Measurements from ENCODE around the gene P3H3. TPM values are rescaled to one million over a fixed set of nuclear protein-coding genes. Genes with fewer than 3 reads are reported as not detected.

P3H3 gene
- total and polyA plus RNA-seq, 2 experiments from 2014 or later: 16.4 to 38.2 TPM

- no peak for TF ChIP-seq ZNF462 (CRISPR knock-in tag; IDR thresholded peaks at IDR 0.05)
These were observed 17.2 kb downstream of the P3H3 start (continued) for GRCh38 chr12:6845395-6845794.

- Histone ChIP-seq H3K4me2 (no peak overlapping the region), H3K36me3 (ENCODE audit: insufficient read depth) (peaks cover 28% of the 10 kb centered on the region), H3K79me2 (replicated peaks; ENCODE audit: insufficient read depth) (peaks cover 16% of the 10 kb centered on the region), H3K27ac (ENCODE audit: low read depth) (no peak overlapping the region), H4K20me1 (replicated peaks; ENCODE audit: insufficient read depth) (no peaks in the 10 kb centered on the region; the same call in 1 of the 2 replicates), H3K9me2 (ENCODE audit: insufficient read depth) (no peaks in the 10 kb centered on the region), H3K27me3 (ENCODE audit: insufficient read depth) (no peaks in the 10 kb centered on the region), H3F3A (replicated peaks; ENCODE audit: low read depth) (0 out of 2 replicates have a peak, but pooled peaks cover 3% of the 10 kb centered on the region), H3K4me3 (no peak overlapping the region), H2AFZ (no peak overlapping the region), H3K4me1 (ENCODE audit: insufficient read depth) (peaks cover 5% of the 10 kb centered on the region; the same call in 1 of the 2 replicates)
- ATAC-seq: no peak
- peaks cover 25% of the 10 kb centered on the region for H3K27me3 Mint-ChIP-seq (ENCODE audit: insufficient read depth, low read depth, poor library complexity)
- no peak overlapping the region; the same call in 2 of the 3 replicates for H3K4me3 Mint-ChIP-seq
- H3K36me3 Mint-ChIP-seq (ENCODE audit: low read depth): peaks cover 71% of the 10 kb centered on the region
- TF ChIP-seq NANOG (IDR thresholded peaks at IDR 0.05; ENCODE audit: borderline replicate concordance): no peak
- TF ChIP-seq POLR2AphosphoS5 (IDR thresholded peaks at IDR 0.05; ENCODE audit: low read depth): no peak; the same call in 1 of the 2 replicates
- H3K27ac Mint-ChIP-seq: no peak overlapping the region
- no peak for DNase-seq (ENCODE audit: low spot score)
- peaks cover 5% of the 10 kb centered on the region; the same call in 2 of the 3 replicates for H3K4me1 Mint-ChIP-seq
- H3K9me3 Mint-ChIP-seq: no peaks in the 10 kb centered on the region
These were observed 18.2 kb downstream of the P3H3 start for GRCh38 chr12:6846316-6846869.

- Histone ChIP-seq H3K4me2 (no peak overlapping the region), H3K27me3 (ENCODE audit: insufficient read depth) (no peaks in the 10 kb centered on the region), H3K4me1 (ENCODE audit: insufficient read depth) (peaks cover 5% of the 10 kb centered on the region; the same call in 1 of the 2 replicates), H3F3A (replicated peaks; ENCODE audit: low read depth) (0 out of 2 replicates have a peak, but pooled peaks cover 3% of the 10 kb centered on the region), H3K27ac (ENCODE audit: low read depth) (no peak overlapping the region), H4K20me1 (replicated peaks; ENCODE audit: insufficient read depth) (no peaks in the 10 kb centered on the region; the same call in 1 of the 2 replicates), H3K9me2 (ENCODE audit: insufficient read depth) (no peaks in the 10 kb centered on the region), H3K36me3 (ENCODE audit: insufficient read depth) (peaks cover 28% of the 10 kb centered on the region), H2AFZ (no peak overlapping the region), H3K4me3 (no peak overlapping the region), H3K79me2 (replicated peaks; ENCODE audit: insufficient read depth) (peaks cover 16% of the 10 kb centered on the region)
- Mint-ChIP-seq H3K4me3 (no peak overlapping the region), H3K27me3 (ENCODE audit: insufficient read depth, low read depth, poor library complexity) (peaks cover 32% of the 10 kb centered on the region), H3K4me1 (peaks cover 5% of the 10 kb centered on the region; the same call in 2 of the 3 replicates), H3K27ac (no peak overlapping the region), H3K9me3 (no peaks in the 10 kb centered on the region), H3K36me3 (ENCODE audit: low read depth) (peaks cover 65% of the 10 kb centered on the region)
- DNase-seq (ENCODE audit: low spot score) (no peak), ATAC-seq (no peak)
- TF ChIP-seq ETS1 (IDR thresholded peaks at IDR 0.05) (no peak), REST (IDR thresholded peaks at IDR 0.05; ENCODE audit: unreplicated experiment) (no peak), ZNF114 (CRISPR knock-in tag; IDR thresholded peaks at IDR 0.05) (no peak), EZH2 (IDR thresholded peaks at IDR 0.05; ENCODE audit: low read depth, unreplicated experiment) (no peak), ZNF331 (CRISPR knock-in tag; IDR thresholded peaks at IDR 0.05; ENCODE audit: low read depth) (no peak), CREB1 (CRISPR knock-in tag; IDR thresholded peaks at IDR 0.05; ENCODE audit: low read depth) (no peak)
These were observed 19.5 kb downstream of the P3H3 start for GRCh38 chr12:6847676-6848075.
